Kasumi-1 (cell line): ENCODE data around the gene MAP3K15.

Experiments
- DNase-seq, 2 experiments: peaks; one replicate each; lab custom pipeline; 2025; lab: John Stamatoyannopoulos, UW

Gene MAP3K15

GRCh38 chrX:19349264-19349663 lies 166.0 kb downstream of the MAP3K15 start:
- no peak for DNase-seq

GRCh38 chrX:19347916-19348315 lies 167.4 kb downstream of the MAP3K15 start:
- no peak for DNase-seq

- DNase-seq = peak in 1 of 2 experiments; percentile 11
Measured at GRCh38 chrX:19344661-19345060, 170.6 kb downstream of the MAP3K15 start.

GRCh38 chrX:19343535-19344408 lies 171.5 kb downstream of the MAP3K15 start, which contains the start of gene PDHA1:
Gene PDHA1 (plus strand): TSS chrX:19343927. CDS start chrX:19344038, 111 bp downstream.
- DNase-seq = peak; percentile 80 to 81

- no peak for DNase-seq
Measured at GRCh38 chrX:19343085-19343534, 172.2 kb downstream of the MAP3K15 start.

- no peak for DNase-seq
Measured at GRCh38 chrX:19342331-19342906, 172.9 kb downstream of the MAP3K15 start.

GRCh38 chrX:19334945-19335626 lies 180.2 kb downstream of the MAP3K15 start:
- DNase-seq = peak; percentile 61 to 68

- DNase-seq = no peak
Measured at GRCh38 chrX:19332983-19333382, 182.3 kb downstream of the MAP3K15 start.

GRCh38 chrX:19331831-19332230 lies 183.5 kb downstream of the MAP3K15 start:
- DNase-seq = no peak

- DNase-seq = no peak
Measured at GRCh38 chrX:19326567-19326966, 188.7 kb downstream of the MAP3K15 start.
